ENCODE measurements around the gene ZNF324.

DNA sequence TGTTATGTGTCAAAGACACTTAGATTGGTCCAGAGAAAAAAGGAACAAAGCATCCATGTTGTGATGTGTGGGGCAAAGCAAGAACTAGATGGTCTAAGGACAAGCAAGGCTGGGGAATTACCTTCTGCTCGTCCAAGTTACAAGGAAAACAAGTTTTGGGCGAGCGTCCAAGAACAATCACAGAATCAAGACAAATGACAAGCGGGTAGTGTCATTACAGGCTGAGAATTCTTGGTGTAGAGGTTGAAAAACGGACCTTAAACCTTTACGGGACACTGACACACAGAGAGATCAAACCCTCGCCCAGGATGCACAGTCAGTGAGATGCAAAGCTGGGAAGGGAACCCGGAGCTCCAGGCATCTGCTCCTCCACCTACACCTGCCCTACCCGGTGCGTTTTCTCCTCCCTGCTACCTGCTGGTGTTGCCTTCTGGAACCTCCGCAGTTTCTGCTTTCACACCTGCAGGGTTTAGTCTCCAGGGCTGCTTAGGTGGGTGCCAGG lies 16.0 kb upstream of the ZNF324 start:
- no peak for TF ChIP-seq EZH2 (IDR thresholded peaks at IDR 0.05; ENCODE audit: borderline replicate concordance, low read length)
- TF ChIP-seq, protein P1, sequence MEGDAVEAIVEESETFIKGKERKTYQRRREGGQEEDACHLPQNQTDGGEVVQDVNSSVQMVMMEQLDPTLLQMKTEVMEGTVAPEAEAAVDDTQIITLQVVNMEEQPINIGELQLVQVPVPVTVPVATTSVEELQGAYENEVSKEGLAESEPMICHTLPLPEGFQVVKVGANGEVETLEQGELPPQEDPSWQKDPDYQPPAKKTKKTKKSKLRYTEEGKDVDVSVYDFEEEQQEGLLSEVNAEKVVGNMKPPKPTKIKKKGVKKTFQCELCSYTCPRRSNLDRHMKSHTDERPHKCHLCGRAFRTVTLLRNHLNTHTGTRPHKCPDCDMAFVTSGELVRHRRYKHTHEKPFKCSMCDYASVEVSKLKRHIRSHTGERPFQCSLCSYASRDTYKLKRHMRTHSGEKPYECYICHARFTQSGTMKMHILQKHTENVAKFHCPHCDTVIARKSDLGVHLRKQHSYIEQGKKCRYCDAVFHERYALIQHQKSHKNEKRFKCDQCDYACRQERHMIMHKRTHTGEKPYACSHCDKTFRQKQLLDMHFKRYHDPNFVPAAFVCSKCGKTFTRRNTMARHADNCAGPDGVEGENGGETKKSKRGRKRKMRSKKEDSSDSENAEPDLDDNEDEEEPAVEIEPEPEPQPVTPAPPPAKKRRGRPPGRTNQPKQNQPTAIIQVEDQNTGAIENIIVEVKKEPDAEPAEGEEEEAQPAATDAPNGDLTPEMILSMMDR (IDR thresholded peaks at IDR 0.05; ENCODE audit: low read length) = no peak

All from OCI-LY1 (cell line).